ENCODE data around the gene PRM2.

The PRM2 gene

DNA sequence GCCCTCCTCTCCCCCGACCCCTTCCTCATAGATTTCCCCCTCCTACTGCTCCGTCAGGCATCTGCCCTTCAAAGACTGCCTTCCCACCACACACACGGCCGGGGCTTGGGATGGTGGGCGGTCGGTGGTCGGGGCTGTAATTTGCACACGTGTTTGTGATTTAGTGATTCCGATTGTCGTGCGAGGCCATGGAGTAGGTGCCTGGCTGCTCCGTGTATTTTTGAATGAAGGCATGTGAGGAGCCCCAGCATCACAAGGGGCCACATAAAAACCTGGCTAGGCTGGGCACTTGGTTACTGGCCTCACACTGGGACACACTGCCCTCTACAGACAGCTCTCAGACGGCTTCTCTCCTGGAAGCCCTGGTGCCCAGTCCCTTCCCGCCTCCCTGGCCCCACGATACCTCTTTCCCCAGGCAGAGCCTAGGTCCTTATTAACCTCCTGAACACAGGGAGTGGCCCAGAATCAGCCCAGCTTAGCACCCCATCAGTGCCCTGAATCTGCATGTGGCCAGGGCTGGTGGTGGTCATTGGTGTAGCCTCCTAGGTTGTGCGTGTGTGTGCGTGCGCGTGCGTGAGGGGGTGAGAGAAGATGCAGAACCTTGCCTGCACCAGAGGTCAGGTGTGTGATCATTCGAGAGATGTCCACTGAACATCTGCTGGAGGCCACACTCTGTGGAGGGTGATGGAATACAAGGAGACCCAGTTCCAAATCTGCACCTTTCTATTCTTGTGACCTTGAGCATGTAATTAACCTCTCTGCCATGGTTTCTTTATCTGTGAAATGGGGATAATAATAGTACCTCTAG, 18.9 kb downstream of the PRM2 start:
- H3K4me2 ChIP-seq (ENCODE audit: low read length), result peak overlapping the region; percentile 98
- H3K27ac ChIP-seq, result peak overlapping the region; percentile 86
- H3K9me3 ChIP-seq (ENCODE audit: control insufficient read depth, low read length), result no peaks in the 10 kb centered on the region
- peak overlapping the region; percentile 91 for H3K4me3 ChIP-seq (ENCODE audit: low read depth, low read length)
- H3K4me1 ChIP-seq, result peaks cover 3% of the 10 kb centered on the region
- no peaks in the 10 kb centered on the region for H3K79me2 ChIP-seq
- TF ChIP-seq, protein P1, sequence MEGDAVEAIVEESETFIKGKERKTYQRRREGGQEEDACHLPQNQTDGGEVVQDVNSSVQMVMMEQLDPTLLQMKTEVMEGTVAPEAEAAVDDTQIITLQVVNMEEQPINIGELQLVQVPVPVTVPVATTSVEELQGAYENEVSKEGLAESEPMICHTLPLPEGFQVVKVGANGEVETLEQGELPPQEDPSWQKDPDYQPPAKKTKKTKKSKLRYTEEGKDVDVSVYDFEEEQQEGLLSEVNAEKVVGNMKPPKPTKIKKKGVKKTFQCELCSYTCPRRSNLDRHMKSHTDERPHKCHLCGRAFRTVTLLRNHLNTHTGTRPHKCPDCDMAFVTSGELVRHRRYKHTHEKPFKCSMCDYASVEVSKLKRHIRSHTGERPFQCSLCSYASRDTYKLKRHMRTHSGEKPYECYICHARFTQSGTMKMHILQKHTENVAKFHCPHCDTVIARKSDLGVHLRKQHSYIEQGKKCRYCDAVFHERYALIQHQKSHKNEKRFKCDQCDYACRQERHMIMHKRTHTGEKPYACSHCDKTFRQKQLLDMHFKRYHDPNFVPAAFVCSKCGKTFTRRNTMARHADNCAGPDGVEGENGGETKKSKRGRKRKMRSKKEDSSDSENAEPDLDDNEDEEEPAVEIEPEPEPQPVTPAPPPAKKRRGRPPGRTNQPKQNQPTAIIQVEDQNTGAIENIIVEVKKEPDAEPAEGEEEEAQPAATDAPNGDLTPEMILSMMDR (IDR thresholded peaks at IDR 0.05), result peak; percentile 72
- no peaks in the 10 kb centered on the region for H3K36me3 ChIP-seq (ENCODE audit: control insufficient read depth, insufficient read depth, low read length)
- H3K9ac ChIP-seq, result no peak overlapping the region
- H2AFZ ChIP-seq, result peak overlapping the region; percentile 99
- no peaks in the 10 kb centered on the region for H3K27me3 ChIP-seq (ENCODE audit: control insufficient read depth, insufficient read depth, low read length)

DNA sequence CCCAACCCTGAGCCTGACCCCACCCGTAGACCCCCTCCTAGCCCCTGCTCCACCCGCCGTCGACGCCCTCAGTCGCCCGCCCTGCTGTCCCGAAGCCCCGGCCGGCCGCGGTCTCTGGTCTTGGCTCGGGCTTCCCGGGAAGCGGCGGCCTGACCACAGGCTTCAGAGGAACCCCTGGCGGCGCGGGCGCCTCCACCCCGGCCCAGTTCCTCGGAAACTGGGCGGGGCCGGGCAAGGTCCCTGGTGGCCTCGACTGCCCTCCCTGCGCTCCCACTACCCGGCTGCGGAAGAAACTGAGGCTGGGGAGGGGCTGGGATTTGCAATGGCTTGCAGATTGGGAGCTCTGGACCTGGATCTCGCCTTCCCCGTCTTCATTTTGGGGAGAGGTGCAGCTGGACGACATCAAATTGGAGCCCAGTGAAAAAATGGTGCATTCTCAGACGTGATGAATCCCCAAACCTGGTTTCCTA, 19.6 kb downstream of the PRM2 start:
- Histone ChIP-seq H3K4me3 (ENCODE audit: low read depth, low read length) (peak overlapping the region; percentile 91), H3K36me3 (ENCODE audit: control insufficient read depth, insufficient read depth, low read length) (no peaks in the 10 kb centered on the region), H3K27ac (peak overlapping the region; percentile 86), H3K4me2 (ENCODE audit: low read length) (peak overlapping the region; percentile 98), H3K79me2 (no peaks in the 10 kb centered on the region), H3K4me1 (peaks cover 3% of the 10 kb centered on the region), H3K9ac (peak overlapping the region; percentile 12), H3K27me3 (ENCODE audit: control insufficient read depth, insufficient read depth, low read length) (no peaks in the 10 kb centered on the region), H2AFZ (peak overlapping the region; percentile 99), H3K9me3 (ENCODE audit: control insufficient read depth, low read length) (no peaks in the 10 kb centered on the region)
- TF ChIP-seq, protein P1 (IDR thresholded peaks at IDR 0.05), result no peak

DNA sequence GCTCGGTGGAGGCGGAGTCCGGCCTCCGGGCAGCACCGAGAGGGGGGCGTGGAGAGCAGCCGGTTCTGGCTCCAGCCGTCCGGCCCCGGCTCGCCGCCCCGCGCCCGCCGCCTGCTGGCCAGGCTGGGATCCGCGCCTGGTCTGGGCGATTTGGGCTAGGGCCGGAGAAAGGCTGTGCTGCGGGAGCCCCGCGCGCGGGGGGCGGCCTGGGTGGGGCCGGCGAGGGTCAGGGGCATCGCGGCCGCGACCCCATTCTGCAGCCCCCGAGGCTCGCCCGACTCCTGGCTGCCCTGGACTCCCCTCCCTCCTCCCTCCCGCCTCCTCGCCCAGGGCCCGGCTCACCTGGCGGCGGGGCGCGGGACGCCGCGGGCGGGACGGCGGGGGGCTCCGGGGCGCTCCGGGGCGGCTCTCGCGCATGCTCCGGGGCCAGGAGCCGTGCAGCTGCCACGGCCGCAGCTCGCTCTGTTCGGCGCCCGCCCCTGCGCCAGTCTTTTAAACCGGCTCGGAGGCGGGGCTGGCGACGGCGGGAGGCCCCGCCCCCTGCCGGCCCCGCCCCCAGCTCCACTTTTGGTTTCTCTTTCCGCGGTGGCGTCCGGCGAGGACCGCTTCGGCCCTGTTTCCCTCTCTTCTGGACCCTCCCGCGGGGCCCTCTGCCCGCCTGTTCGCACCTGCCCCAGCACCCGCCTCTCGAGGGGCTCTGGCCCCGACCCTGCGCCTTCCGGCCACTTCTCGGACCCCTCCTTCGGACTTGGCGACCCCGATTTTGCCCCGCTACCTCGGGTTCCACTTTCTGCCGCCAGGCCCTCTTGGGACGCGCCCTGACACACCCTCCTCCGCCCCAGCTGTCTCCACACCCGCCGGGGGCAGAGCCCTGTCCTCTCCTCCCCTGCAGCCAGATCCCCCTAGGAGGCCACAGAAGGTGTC, 20.3 kb downstream of the PRM2 start, which contains the start of gene SOCS1:
SOCS1 (minus strand) TSS at position 468 of the 924 bp plus-strand sequence. CDS start 726 bp downstream, outside the sequence.
- peak within 1 kb of the TSS; percentile 86 for H3K27ac ChIP-seq
- H3K27me3 ChIP-seq (ENCODE audit: control insufficient read depth, insufficient read depth, low read length), result no peaks in the 10 kb centered on the region
- TF ChIP-seq, protein P1 (IDR thresholded peaks at IDR 0.05), result peak; percentile 92
- no peaks in the 10 kb centered on the region for H3K9me3 ChIP-seq (ENCODE audit: control insufficient read depth, low read length)
- peak within 1 kb of the TSS; percentile 91 for H3K4me3 ChIP-seq (ENCODE audit: low read depth, low read length)
- peak within 1 kb of the TSS; percentile 12 for H3K9ac ChIP-seq
- no peaks in the 10 kb centered on the region for H3K36me3 ChIP-seq (ENCODE audit: control insufficient read depth, insufficient read depth, low read length)
- peak within 1 kb of the TSS; percentile 98 for H3K4me2 ChIP-seq (ENCODE audit: low read length)
- H3K79me2 ChIP-seq, result no peaks in the 10 kb centered on the region
- H2AFZ ChIP-seq, result peak within 1 kb of the TSS; percentile 99
- H3K4me1 ChIP-seq, result peaks cover 3% of the 10 kb centered on the region

DNA sequence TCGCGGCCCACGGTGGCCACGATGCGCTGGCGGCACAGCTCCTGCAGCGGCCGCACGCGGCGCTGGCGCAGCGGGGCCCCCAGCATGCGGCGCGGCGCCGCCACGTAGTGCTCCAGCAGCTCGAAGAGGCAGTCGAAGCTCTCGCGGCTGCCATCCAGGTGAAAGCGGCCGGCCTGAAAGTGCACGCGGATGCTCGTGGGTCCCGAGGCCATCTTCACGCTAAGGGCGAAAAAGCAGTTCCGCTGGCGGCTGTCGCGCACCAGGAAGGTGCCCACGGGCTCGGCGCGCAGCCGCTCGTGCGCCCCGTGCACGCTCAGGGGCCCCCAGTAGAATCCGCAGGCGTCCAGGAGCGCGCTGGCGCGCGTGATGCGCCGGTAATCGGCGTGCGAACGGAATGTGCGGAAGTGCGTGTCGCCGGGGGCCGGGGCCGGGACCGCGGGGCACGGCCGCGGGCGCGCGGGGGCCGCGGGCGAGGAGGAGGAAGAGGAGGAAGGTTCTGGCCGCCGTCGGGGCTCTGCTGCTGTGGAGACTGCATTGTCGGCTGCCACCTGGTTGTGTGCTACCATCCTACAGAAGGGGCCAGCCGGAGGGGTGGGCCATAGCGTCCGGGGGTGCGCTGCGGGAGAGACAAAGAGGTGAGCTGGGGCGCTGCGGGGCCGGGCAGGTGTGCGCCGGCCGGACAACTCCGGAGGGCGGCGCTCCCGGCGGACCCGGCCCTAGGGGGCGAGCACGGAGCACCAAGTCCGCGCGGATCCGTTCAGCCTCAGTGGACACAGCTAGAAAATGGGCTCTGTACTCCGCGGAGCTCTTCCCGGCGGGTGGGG, 21.2 kb downstream of the PRM2 start:
- no peak overlapping the region for H3K27ac ChIP-seq
- H3K9ac ChIP-seq, result no peak overlapping the region
- H3K79me2 ChIP-seq, result no peaks in the 10 kb centered on the region
- H3K4me1 ChIP-seq, result peaks cover 3% of the 10 kb centered on the region
- peak overlapping the region; percentile 95 for H2AFZ ChIP-seq
- no peaks in the 10 kb centered on the region for H3K9me3 ChIP-seq (ENCODE audit: control insufficient read depth, low read length)
- TF ChIP-seq, protein P1 (IDR thresholded peaks at IDR 0.05), result no peak
- H3K27me3 ChIP-seq (ENCODE audit: control insufficient read depth, insufficient read depth, low read length), result no peaks in the 10 kb centered on the region
- peak overlapping the region; percentile 92 for H3K4me2 ChIP-seq (ENCODE audit: low read length)
- H3K4me3 ChIP-seq (ENCODE audit: low read depth, low read length), result peak overlapping the region; percentile 62
- H3K36me3 ChIP-seq (ENCODE audit: control insufficient read depth, insufficient read depth, low read length), result no peaks in the 10 kb centered on the region
